ENCODE results near the gene NXT1. TPM values are rescaled to one million over a fixed set of nuclear protein-coding genes. Genes with fewer than 3 reads are reported as not detected.

Gene NXT1
- total and polyA plus RNA-seq, 2 donors from 2014 or later, result 17.6 to 21.4 TPM

- Histone ChIP-seq H3K4me3 (ENCODE audit: low read length in 3 of 3) (no peak overlapping the region), H3K36me3 (ENCODE audit: control insufficient read depth in 2 of 3, insufficient read depth in 3 of 3, low read length in 3 of 3) (peaks cover 0 to 25% (median 8%) of the 10 kb centered on the region in 3 donors), H3K27me3 (ENCODE audit: control insufficient read depth, insufficient read depth, low read length) (no peaks in the 10 kb centered on the region), H3K27ac (ENCODE audit: low read depth in 2 of 2, low read length in 2 of 2) (no peak overlapping the region), H3K9ac (ENCODE audit: low read length in 3 of 3) (no peak overlapping the region), H3K4me1 (ENCODE audit: control insufficient read depth in 2 of 3, insufficient read depth in 2 of 3, low read depth in 1 of 3, low read length in 3 of 3) (no peaks in the 10 kb centered on the region), H3K9me3 (ENCODE audit: control insufficient read depth in 2 of 3, insufficient read depth in 1 of 3, low read length in 3 of 3) (peaks cover 0 to 2% (median 0%) of the 10 kb centered on the region in 3 donors)
- intact Hi-C loops (cut with DNase I), result no loop called here
- FAIRE-seq (no peak), DNase-seq (no peak)
- no peak for TF ChIP-seq CTCF (IDR thresholded peaks at IDR 0.05; ENCODE audit: borderline replicate concordance, extremely low read depth, insufficient read depth)
These were observed 31.3 kb downstream of the NXT1 start for GRCh38 chr20:23381876-23382275.

- H3K4me3 ChIP-seq (ENCODE audit: low read length in 3 of 3), result no peak overlapping the region
- intact Hi-C loops (cut with DNase I), result no loop called here
- no peak for FAIRE-seq
- H3K9me3 ChIP-seq (ENCODE audit: control insufficient read depth in 2 of 3, insufficient read depth in 1 of 3, low read length in 3 of 3), result peaks cover 0 to 3% (median 0%) of the 10 kb centered on the region in 3 donors
- no peaks in the 10 kb centered on the region for H3K27me3 ChIP-seq (ENCODE audit: control insufficient read depth, insufficient read depth, low read length)
- H3K36me3 ChIP-seq (ENCODE audit: control insufficient read depth in 2 of 3, insufficient read depth in 3 of 3, low read length in 3 of 3), result peaks cover 2 to 21% (median 8%) of the 10 kb centered on the region in 3 donors
- no peaks in the 10 kb centered on the region for H3K4me1 ChIP-seq (ENCODE audit: control insufficient read depth in 2 of 3, insufficient read depth in 2 of 3, low read depth in 1 of 3, low read length in 3 of 3)
- no peak overlapping the region for H3K9ac ChIP-seq (ENCODE audit: low read length in 3 of 3)
- no peak overlapping the region for H3K27ac ChIP-seq (ENCODE audit: low read depth in 2 of 2, low read length in 2 of 2)
- DNase-seq, result no peak
- TF ChIP-seq CTCF (IDR thresholded peaks at IDR 0.05; ENCODE audit: borderline replicate concordance, extremely low read depth, insufficient read depth), result no peak
These were observed 35.9 kb downstream of the NXT1 start for GRCh38 chr20:23386304-23387117.

GRCh38 chr20:23387118-23387443 is 36.5 kb downstream of the NXT1 start:
- intact Hi-C loops (cut with DNase I), result no loop called here
- peaks cover 2 to 15% (median 11%) of the 10 kb centered on the region in 3 donors for H3K36me3 ChIP-seq (ENCODE audit: control insufficient read depth in 2 of 3, insufficient read depth in 3 of 3, low read length in 3 of 3)
- no peak for FAIRE-seq
- H3K27me3 ChIP-seq (ENCODE audit: control insufficient read depth, insufficient read depth, low read length), result no peaks in the 10 kb centered on the region
- no peak for DNase-seq
- no peak overlapping the region for H3K4me3 ChIP-seq (ENCODE audit: low read length in 3 of 3)
- no peak overlapping the region for H3K27ac ChIP-seq (ENCODE audit: low read depth in 2 of 2, low read length in 2 of 2)
- no peak for TF ChIP-seq CTCF (IDR thresholded peaks at IDR 0.05; ENCODE audit: borderline replicate concordance, extremely low read depth, insufficient read depth)
- H3K9me3 ChIP-seq (ENCODE audit: control insufficient read depth in 2 of 3, insufficient read depth in 1 of 3, low read length in 3 of 3), result peaks cover 0 to 3% (median 0%) of the 10 kb centered on the region in 3 donors
- no peak overlapping the region for H3K9ac ChIP-seq (ENCODE audit: low read length in 3 of 3)
- H3K4me1 ChIP-seq (ENCODE audit: control insufficient read depth in 2 of 3, insufficient read depth in 2 of 3, low read depth in 1 of 3, low read length in 3 of 3), result no peaks in the 10 kb centered on the region
